ENCODE measurements around the gene ASAP3. TPM values are rescaled to one million over a fixed set of nuclear protein-coding genes. Genes with fewer than 3 reads are reported as not detected.

The ASAP3 gene
- total and polyA plus RNA-seq, 2 experiments from 2014 or later, result 28.0 to 98.2 TPM

GRCh38 chr1:23417570-23417969, 66.4 kb downstream of the ASAP3 start (continued):
- TF ChIP-seq REST (IDR thresholded peaks at IDR 0.05; ENCODE audit: unreplicated experiment), result no peak

- Mint-ChIP-seq H3K4me1 (peaks cover 5% of the 10 kb centered on the region; the same call in 2 of the 3 replicates), H3K27me3 (ENCODE audit: insufficient read depth, low read depth, poor library complexity) (peaks cover 81% of the 10 kb centered on the region), H3K36me3 (ENCODE audit: low read depth) (no peaks in the 10 kb centered on the region), H3K4me3 (no peak overlapping the region), H3K27ac (no peak overlapping the region), H3K9me3 (no peaks in the 10 kb centered on the region)
- Histone ChIP-seq H3K9me2 (ENCODE audit: insufficient read depth) (no peaks in the 10 kb centered on the region), H2AFZ (no peak overlapping the region), H3K4me2 (no peak overlapping the region), H3K4me3 (no peak overlapping the region), H3K27me3 (ENCODE audit: insufficient read depth) (peaks cover 98% of the 10 kb centered on the region), H3K79me2 (replicated peaks; ENCODE audit: insufficient read depth) (no peaks in the 10 kb centered on the region), H3K4me1 (ENCODE audit: insufficient read depth) (no peaks in the 10 kb centered on the region), H3K36me3 (ENCODE audit: insufficient read depth) (no peaks in the 10 kb centered on the region), H3K27ac (ENCODE audit: low read depth) (no peak overlapping the region), H3F3A (replicated peaks; ENCODE audit: low read depth) (no peaks in the 10 kb centered on the region), H4K20me1 (replicated peaks; ENCODE audit: insufficient read depth) (peaks cover 15% of the 10 kb centered on the region)
- DNase-seq (ENCODE audit: low spot score) (no peak), ATAC-seq (no peak)
- TF ChIP-seq POLR2AphosphoS5 (IDR thresholded peaks at IDR 0.05; ENCODE audit: low read depth) (no peak), ETS1 (IDR thresholded peaks at IDR 0.05) (no peak), ZNF462 (CRISPR knock-in tag; IDR thresholded peaks at IDR 0.05) (no peak), ZNF114 (CRISPR knock-in tag; IDR thresholded peaks at IDR 0.05) (no peak), EZH2phosphoT487 (IDR thresholded peaks at IDR 0.05; ENCODE audit: unreplicated experiment) (no peak), ZNF331 (CRISPR knock-in tag; IDR thresholded peaks at IDR 0.05; ENCODE audit: low read depth) (no peak), NANOG (IDR thresholded peaks at IDR 0.05; ENCODE audit: borderline replicate concordance) (no peak), STAT1 (IDR thresholded peaks at IDR 0.05; ENCODE audit: unreplicated experiment) (no peak), CREB1 (CRISPR knock-in tag; IDR thresholded peaks at IDR 0.05; ENCODE audit: low read depth) (no peak), CTCF (conservative IDR thresholded peaks at IDR 0.05; ENCODE audit: low read depth in 2 of 2) (no peak), EZH2 (IDR thresholded peaks at IDR 0.05; ENCODE audit: low read depth, unreplicated experiment) (no peak), JUNB (IDR thresholded peaks at IDR 0.05; ENCODE audit: unreplicated experiment) (no peak)
Measured at GRCh38 chr1:23416964-23417363, 67.0 kb downstream of the ASAP3 start.
